ENCODE results near the gene SEPTIN12. TPM values are rescaled to one million over a fixed set of nuclear protein-coding genes. Genes with fewer than 3 reads are reported as not detected.

The SEPTIN12 gene
- total RNA-seq, 1 experiment from 2014 or later, result not detected

DNA sequence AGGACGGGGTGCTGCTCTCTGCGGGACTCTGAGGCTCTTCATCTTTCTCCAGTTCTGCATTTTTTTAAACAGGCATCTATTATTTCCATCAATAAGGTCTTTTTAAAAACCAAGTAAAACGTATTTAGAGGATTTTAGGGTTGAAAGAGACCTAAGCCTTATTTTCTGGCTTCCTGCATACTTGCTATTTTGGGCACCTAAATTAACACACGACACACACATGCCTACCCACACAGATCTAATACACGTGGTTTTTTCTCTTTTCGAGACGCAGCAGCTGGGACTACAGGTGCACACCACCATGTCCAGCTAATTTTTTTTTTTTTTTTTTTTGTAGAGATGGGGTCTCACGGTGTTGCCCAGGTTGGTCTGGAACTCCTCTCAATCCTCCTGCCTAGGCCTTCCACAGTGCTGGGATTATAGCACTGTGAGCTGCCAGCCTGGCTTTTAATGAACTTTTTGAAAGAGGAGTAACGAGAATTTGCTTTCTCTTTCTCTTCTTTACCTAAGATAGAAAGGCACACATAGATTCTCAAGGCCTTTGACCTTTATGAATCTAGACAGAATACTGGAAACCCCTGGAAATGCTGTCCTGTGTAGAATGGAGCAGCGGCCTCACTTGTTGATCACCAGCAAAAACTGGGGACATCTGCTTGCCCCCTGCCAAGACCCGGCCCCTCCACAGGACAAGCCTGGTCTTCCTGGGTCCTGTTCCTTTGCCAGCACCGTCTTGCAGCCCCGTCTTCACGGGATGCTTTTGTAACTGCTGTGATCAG lies 40.1 kb downstream of the SEPTIN12 start:
- no peaks in the 10 kb centered on the region for H3K4me1 ChIP-seq (ENCODE audit: control insufficient read depth, insufficient read depth, low read length)
- CTCF ChIA-PET, result interaction anchor here (0.6 kb wide), 1 partner anchor 109 kb away, joined by 5 read pairs; no protein-coding TSS in a partner anchor
- DNase-seq (ENCODE audit: low read depth, low spot score), result no peak
- H3K4me3 ChIP-seq (ENCODE audit: low read depth in 2 of 2, low read length in 2 of 2), result no peak overlapping the region
- H3K9me3 ChIP-seq (ENCODE audit: control insufficient read depth, insufficient read depth, low read depth, low read length), result no peaks in the 10 kb centered on the region
- TF ChIP-seq POLR2AphosphoS5 (IDR thresholded peaks at IDR 0.05; ENCODE audit: low read depth, low read length), result no peak
- TF ChIP-seq, protein P1, sequence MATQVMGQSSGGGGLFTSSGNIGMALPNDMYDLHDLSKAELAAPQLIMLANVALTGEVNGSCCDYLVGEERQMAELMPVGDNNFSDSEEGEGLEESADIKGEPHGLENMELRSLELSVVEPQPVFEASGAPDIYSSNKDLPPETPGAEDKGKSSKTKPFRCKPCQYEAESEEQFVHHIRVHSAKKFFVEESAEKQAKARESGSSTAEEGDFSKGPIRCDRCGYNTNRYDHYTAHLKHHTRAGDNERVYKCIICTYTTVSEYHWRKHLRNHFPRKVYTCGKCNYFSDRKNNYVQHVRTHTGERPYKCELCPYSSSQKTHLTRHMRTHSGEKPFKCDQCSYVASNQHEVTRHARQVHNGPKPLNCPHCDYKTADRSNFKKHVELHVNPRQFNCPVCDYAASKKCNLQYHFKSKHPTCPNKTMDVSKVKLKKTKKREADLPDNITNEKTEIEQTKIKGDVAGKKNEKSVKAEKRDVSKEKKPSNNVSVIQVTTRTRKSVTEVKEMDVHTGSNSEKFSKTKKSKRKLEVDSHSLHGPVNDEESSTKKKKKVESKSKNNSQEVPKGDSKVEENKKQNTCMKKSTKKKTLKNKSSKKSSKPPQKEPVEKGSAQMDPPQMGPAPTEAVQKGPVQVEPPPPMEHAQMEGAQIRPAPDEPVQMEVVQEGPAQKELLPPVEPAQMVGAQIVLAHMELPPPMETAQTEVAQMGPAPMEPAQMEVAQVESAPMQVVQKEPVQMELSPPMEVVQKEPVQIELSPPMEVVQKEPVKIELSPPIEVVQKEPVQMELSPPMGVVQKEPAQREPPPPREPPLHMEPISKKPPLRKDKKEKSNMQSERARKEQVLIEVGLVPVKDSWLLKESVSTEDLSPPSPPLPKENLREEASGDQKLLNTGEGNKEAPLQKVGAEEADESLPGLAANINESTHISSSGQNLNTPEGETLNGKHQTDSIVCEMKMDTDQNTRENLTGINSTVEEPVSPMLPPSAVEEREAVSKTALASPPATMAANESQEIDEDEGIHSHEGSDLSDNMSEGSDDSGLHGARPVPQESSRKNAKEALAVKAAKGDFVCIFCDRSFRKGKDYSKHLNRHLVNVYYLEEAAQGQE (IDR thresholded peaks at IDR 0.05; ENCODE audit: insufficient read depth in 1 of 2, low read depth in 2 of 2, low read length in 1 of 2), result no peak
- TF ChIP-seq, protein P2, sequence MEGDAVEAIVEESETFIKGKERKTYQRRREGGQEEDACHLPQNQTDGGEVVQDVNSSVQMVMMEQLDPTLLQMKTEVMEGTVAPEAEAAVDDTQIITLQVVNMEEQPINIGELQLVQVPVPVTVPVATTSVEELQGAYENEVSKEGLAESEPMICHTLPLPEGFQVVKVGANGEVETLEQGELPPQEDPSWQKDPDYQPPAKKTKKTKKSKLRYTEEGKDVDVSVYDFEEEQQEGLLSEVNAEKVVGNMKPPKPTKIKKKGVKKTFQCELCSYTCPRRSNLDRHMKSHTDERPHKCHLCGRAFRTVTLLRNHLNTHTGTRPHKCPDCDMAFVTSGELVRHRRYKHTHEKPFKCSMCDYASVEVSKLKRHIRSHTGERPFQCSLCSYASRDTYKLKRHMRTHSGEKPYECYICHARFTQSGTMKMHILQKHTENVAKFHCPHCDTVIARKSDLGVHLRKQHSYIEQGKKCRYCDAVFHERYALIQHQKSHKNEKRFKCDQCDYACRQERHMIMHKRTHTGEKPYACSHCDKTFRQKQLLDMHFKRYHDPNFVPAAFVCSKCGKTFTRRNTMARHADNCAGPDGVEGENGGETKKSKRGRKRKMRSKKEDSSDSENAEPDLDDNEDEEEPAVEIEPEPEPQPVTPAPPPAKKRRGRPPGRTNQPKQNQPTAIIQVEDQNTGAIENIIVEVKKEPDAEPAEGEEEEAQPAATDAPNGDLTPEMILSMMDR (IDR thresholded peaks at IDR 0.05), result no peak
- no peak for TF ChIP-seq TCF7L2 (IDR thresholded peaks at IDR 0.05; ENCODE audit: low read depth, low read length)
- TF ChIP-seq SIN3A (IDR thresholded peaks at IDR 0.05; ENCODE audit: borderline replicate concordance, insufficient read depth, low read depth, low read length), result no peak
- intact Hi-C loops (cut with micrococcal nuclease; ENCODE audit: unreplicated experiment), result no loop called here
- H3K27me3 ChIP-seq (ENCODE audit: control insufficient read depth, insufficient read depth, low read length), result no peaks in the 10 kb centered on the region
- no peak for ATAC-seq
- no peak overlapping the region for H3K27ac ChIP-seq (ENCODE audit: low read length)
- no TSS peak for BruUV-seq (replicated peaks)
- in situ Hi-C loops (cut with HindIII; ENCODE audit: low pct_unique_long_range_greater_than_20kb, low sequenced_read_pairs), result no loop called here
- POLR2A ChIA-PET, result interaction anchor here (0.6 kb wide), 2 partner anchors 12 to 51 kb away, joined by 3 to 4 read pairs; no protein-coding TSS in a partner anchor
- H3K36me3 ChIP-seq (ENCODE audit: control insufficient read depth, insufficient read depth, low read length), result no peaks in the 10 kb centered on the region

DNA sequence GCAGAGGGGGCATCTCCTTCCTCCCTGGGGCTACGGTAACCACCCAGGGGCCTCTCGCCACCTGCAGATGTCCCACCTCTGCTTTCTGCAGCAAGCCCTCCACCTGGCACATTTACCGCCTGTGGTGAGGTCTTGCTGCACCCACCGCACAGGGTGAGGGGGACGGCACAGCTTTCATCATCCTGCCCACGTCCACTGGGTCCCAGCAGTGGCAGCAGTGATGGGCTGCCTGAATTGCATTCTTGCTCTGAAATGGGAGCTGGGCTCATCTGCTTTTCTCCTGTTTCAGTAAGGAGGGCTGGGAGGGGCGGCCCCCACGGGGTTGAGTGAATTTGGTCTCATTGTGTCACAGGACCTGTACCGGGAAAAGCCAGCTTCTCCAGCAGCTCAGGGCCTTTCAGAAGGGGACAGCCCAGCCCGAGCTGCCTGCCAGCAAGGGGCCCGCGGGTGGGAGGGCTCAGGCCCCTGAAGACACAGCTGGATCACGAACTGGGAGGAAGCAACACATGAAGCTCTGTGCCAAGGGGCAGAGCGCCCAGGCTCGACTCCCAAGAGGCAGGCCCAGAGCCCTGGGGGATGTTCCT lies 41.1 kb downstream of the SEPTIN12 start:
- BruUV-seq (replicated peaks), result no TSS peak
- CTCF ChIA-PET, result interaction anchor here (0.6 kb wide), 1 partner anchor 110 kb away, joined by 5 read pairs; no protein-coding TSS in a partner anchor
- no peak for DNase-seq (ENCODE audit: low read depth, low spot score)
- TF ChIP-seq, protein P2 (IDR thresholded peaks at IDR 0.05), result no peak
- TF ChIP-seq TCF7L2 (IDR thresholded peaks at IDR 0.05; ENCODE audit: low read depth, low read length), result no peak
- no peak for TF ChIP-seq POLR2AphosphoS5 (IDR thresholded peaks at IDR 0.05; ENCODE audit: low read depth, low read length)
- TF ChIP-seq, protein P1 (IDR thresholded peaks at IDR 0.05; ENCODE audit: insufficient read depth in 1 of 2, low read depth in 2 of 2, low read length in 1 of 2), result no peak
- TF ChIP-seq SIN3A (IDR thresholded peaks at IDR 0.05; ENCODE audit: borderline replicate concordance, insufficient read depth, low read depth, low read length), result no peak
- no peak overlapping the region for H3K27ac ChIP-seq (ENCODE audit: low read length)
- ATAC-seq, result no peak
- intact Hi-C loops (cut with micrococcal nuclease; ENCODE audit: unreplicated experiment), result no loop called here
- no peaks in the 10 kb centered on the region for H3K36me3 ChIP-seq (ENCODE audit: control insufficient read depth, insufficient read depth, low read length)
- POLR2A ChIA-PET, result no interaction called here
- H3K4me3 ChIP-seq (ENCODE audit: low read depth in 2 of 2, low read length in 2 of 2), result no peak overlapping the region
- in situ Hi-C loops (cut with HindIII; ENCODE audit: low pct_unique_long_range_greater_than_20kb, low sequenced_read_pairs), result no loop called here
- H3K9me3 ChIP-seq (ENCODE audit: control insufficient read depth, insufficient read depth, low read depth, low read length), result no peaks in the 10 kb centered on the region
- no peaks in the 10 kb centered on the region for H3K27me3 ChIP-seq (ENCODE audit: control insufficient read depth, insufficient read depth, low read length)
- H3K4me1 ChIP-seq (ENCODE audit: control insufficient read depth, insufficient read depth, low read length), result no peaks in the 10 kb centered on the region

All from Panc1 (cell line).